ENCODE data around the gene SLAMF7. TPM values are rescaled to one million over a fixed set of nuclear protein-coding genes. Genes with fewer than 3 reads are reported as not detected.
"Not testable (repeated sequence)": the region's sequence is repeated elsewhere in the genome, so short reads cannot be mapped to it uniquely, and the experiment has no call there.

Gene SLAMF7
- polyA plus RNA-seq, 3 donors from 2014 or later = 316 to 379 (median 359) TPM

DNA sequence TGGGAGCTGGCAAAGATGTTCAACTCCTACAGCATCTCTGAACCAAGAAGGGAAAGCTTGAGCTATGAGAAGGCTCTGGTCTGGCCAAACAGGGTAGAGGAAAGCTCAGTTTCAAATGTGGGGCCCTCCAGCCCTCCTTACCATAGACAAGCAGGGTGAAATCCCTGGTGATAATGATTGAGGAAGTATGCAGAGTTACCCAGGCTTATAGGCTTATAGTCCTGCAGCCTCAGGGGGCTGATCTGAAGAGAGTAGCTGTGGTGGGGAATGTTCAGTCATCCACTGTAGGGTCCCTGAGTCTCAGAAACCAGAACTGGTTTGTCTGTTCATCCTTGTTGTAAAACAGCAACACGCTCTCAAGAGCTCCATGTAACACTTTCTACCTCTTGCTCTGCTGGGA lies 37.1 kb downstream of the SLAMF7 start:
- no peaks in the 10 kb centered on the region for H3K36me3 Mint-ChIP-seq
- peaks cover 0 to 4% (median 2%) of the 10 kb centered on the region in 3 donors for H3K27me3 Mint-ChIP-seq (ENCODE audit: low read depth in 3 of 3)
- no peak overlapping the region for H3K4me3 Mint-ChIP-seq
- no peak for DNase-seq
- no peaks in the 10 kb centered on the region for H3K9me3 Mint-ChIP-seq
- H3K27ac Mint-ChIP-seq = no peak overlapping the region
- H3K4me1 Mint-ChIP-seq = peaks cover 0 to 2% of the 10 kb centered on the region in 2 donors

- peaks cover 0 to 2% of the 10 kb centered on the region in 2 donors for H3K4me1 Mint-ChIP-seq
- no peaks in the 10 kb centered on the region for H3K9me3 Mint-ChIP-seq
- DNase-seq = peak; percentile 33 to 55 (median 53)
- no peaks in the 10 kb centered on the region for H3K36me3 Mint-ChIP-seq
- H3K4me3 Mint-ChIP-seq = no peak overlapping the region
- H3K27me3 Mint-ChIP-seq (ENCODE audit: low read depth in 3 of 3) = peaks cover 0 to 4% (median 2%) of the 10 kb centered on the region in 3 donors
- no peak overlapping the region for H3K27ac Mint-ChIP-seq
Observed at GRCh38 chr1:160777486-160778089, 38.5 kb downstream of the SLAMF7 start.

DNA sequence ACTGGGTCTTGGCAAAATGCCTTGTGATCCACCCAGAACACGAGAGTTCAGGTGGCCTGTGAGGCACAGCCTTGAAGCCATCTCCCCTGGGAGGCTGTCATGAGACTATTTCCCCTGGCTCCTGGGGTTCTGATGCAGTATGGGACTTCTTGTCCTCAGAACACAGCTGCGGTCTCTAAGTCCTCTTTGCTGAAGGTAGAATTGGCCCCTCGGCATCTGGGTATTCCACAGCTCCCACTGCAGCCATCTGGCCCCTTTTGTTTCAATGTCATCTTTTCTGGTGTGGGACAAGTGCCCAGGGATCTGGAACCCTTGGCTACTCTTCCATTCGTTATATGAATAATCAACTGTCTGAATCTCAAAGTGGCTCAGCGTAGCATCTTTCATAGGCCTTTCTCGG lies 39.9 kb downstream of the SLAMF7 start:
- Mint-ChIP-seq H3K4me1 (peaks cover 0 to 2% of the 10 kb centered on the region in 2 donors), H3K27ac (no peak overlapping the region), H3K9me3 (no peaks in the 10 kb centered on the region)

DNA sequence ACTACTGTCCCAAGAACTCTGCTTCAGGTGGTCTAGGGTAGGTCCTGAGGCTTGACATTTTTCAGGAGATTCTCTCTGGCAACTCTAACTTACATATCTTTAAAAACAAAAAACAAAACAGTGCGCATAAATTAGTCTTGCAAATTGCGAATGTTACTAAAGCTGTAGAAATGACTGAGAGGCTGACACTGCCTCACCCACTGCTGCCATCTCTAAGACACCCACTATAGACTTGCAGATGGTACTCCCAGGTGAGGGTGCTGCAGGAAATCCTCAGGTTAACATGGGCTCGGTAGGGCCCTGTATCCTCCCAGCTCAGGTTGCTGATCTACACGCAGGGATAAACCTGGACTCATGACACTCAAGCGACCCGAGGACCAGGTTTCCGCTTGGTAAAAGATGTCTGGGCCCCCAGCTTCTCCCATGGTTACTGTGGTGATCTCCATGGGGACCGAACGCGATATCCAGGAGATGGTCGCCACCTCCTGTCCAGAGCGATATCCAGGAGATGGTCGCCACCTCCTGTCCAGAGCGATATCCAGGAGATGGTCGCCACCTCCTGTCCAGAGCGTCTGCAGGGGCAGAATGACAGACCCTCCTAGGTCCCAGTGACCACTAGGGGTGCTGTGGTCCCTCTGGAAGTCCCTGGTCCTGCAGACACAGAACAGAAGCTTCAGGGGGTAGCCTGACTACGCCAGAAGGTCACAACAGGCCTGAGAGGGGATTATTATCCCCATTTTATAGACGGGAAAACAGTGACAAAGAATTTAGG lies 40.8 kb downstream of the SLAMF7 start:
- Mint-ChIP-seq H3K9me3 (no peaks in the 10 kb centered on the region), H3K27ac (no peak overlapping the region), H3K4me3 (no peak overlapping the region), H3K36me3 (no peaks in the 10 kb centered on the region), H3K27me3 (ENCODE audit: low read depth in 3 of 3) (peaks cover 0 to 2% (median 2%) of the 10 kb centered on the region in 3 donors), H3K4me1 (peaks cover 0 to under 1% of the 10 kb centered on the region in 2 donors)
- peak; percentile 32 to 46 (median 40) for DNase-seq

More for the DNA sequence above, 39.9 kb downstream of the SLAMF7 start:
- Mint-ChIP-seq H3K4me3 (no peak overlapping the region), H3K36me3 (no peaks in the 10 kb centered on the region), H3K27me3 (ENCODE audit: low read depth in 3 of 3) (peaks cover 0 to 2% (median 2%) of the 10 kb centered on the region in 3 donors)
- DNase-seq = no peak

- no peak overlapping the region for H3K27ac Mint-ChIP-seq
- H3K9me3 Mint-ChIP-seq = no peaks in the 10 kb centered on the region
- no peaks in the 10 kb centered on the region for H3K36me3 Mint-ChIP-seq
- H3K4me3 Mint-ChIP-seq = no peak overlapping the region
- peaks cover 0 to 2% (median 2%) of the 10 kb centered on the region in 3 donors for H3K27me3 Mint-ChIP-seq (ENCODE audit: low read depth in 3 of 3)
- no peaks in the 10 kb centered on the region for H3K4me1 Mint-ChIP-seq
- DNase-seq = no peak
Observed at GRCh38 chr1:160780398-160780755, 41.3 kb downstream of the SLAMF7 start.

- H3K4me1 Mint-ChIP-seq = no peaks in the 10 kb centered on the region
- peaks cover 0 to 2% (median 0%) of the 10 kb centered on the region in 3 donors for H3K27me3 Mint-ChIP-seq (ENCODE audit: low read depth in 3 of 3)
- no peak for DNase-seq
- H3K4me3 Mint-ChIP-seq = no peak overlapping the region
- H3K9me3 Mint-ChIP-seq = no peaks in the 10 kb centered on the region
- no peak overlapping the region for H3K27ac Mint-ChIP-seq
- no peaks in the 10 kb centered on the region for H3K36me3 Mint-ChIP-seq
Observed at GRCh38 chr1:160781186-160781766, 42.2 kb downstream of the SLAMF7 start.

GRCh38 chr1:160781914-160782689 lies 43.1 kb downstream of the SLAMF7 start:
- Mint-ChIP-seq H3K36me3 (no peaks in the 10 kb centered on the region), H3K9me3 (no peaks in the 10 kb centered on the region), H3K4me3 (peak overlapping the region in 1 of 5 donors; percentile 20), H3K4me1 (no peaks in the 10 kb centered on the region), H3K27me3 (ENCODE audit: low read depth in 3 of 3) (peaks cover 0 to 2% (median 0%) of the 10 kb centered on the region in 3 donors), H3K27ac (peak overlapping the region in 5 of 6 donors; percentile 3 to 60 (median 16))
- no peak for DNase-seq

DNA sequence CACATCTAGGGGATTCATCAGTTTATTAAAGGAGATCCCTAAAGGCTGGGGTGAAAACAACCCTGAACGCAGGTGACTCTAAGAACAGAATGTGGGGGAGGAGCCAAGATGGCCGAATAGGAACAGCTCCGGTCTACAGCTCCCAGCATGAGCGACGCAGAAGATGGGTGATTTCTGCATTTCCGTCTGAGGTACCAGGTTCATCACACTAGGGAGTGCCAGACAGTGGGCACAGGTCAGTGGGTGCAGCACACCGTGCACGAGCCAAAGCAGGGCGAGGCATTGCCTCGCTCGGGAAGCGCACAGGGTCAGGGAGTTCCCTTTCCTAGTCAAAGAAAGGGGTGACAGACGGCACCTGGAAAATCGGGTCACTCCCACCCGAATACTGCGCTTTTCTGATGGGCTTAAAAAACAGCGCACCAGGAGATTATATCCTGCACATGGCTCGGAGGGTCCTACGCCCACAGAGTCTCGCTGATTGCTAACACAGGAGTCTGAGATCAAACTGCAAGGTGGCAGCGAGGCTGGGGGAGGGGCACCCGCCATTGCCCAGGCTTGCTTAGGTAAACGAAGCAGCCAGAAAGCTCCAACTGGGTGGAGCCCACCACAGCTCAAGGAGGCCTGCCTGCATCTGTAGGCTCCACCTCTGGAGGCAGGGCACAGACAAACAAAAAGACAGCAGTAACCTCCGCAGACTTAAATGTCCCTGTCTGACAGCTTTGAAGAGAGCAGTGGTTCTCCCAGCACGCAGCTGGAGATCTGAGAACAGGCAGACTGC lies 44.1 kb downstream of the SLAMF7 start:
- not testable (repeated sequence) for DNase-seq; H3K36me3 Mint-ChIP-seq; H3K27ac Mint-ChIP-seq; H3K9me3 Mint-ChIP-seq; H3K4me3 Mint-ChIP-seq; H3K27me3 Mint-ChIP-seq (ENCODE audit: low read depth in 3 of 3); H3K4me1 Mint-ChIP-seq

DNA sequence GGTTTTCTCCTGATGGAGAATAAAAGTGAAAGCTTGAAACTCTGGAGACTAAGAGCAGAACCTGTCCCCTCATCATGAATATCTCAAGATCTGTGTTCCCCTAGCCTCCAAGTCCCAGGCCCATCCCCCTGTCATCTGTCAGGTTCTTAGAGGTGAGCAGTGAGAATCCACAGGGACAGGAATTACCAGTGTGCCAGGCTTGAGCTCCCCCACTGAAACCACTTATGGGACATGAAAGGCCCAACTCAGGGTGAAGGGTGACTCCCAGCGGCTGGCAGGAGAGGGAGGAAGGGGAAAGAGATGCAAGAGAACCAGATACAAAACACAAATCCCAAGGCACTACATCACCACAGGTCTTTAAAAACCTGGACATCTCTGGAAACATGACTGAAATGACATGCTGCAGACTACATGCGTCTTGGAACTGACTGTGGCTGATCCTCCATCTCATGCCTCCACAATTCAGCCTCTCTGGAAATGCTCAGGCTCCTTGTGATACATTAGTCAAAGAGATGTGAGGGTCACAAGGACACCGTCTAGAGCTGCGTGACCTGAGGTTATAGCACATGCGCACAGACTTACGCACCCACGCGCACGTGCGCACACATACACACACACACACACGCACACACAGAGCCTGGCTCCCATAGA lies 50.1 kb downstream of the SLAMF7 start:
- Mint-ChIP-seq H3K27me3 (ENCODE audit: low read depth in 3 of 3) (peaks cover 0 to 1% (median 0%) of the 10 kb centered on the region in 3 donors), H3K36me3 (no peaks in the 10 kb centered on the region), H3K4me3 (no peak overlapping the region), H3K9me3 (no peaks in the 10 kb centered on the region), H3K27ac (no peak overlapping the region), H3K4me1 (peaks cover 0 to 2% of the 10 kb centered on the region in 2 donors)
- DNase-seq = no peak

- no peak overlapping the region for H3K4me3 Mint-ChIP-seq
- H3K9me3 Mint-ChIP-seq = no peaks in the 10 kb centered on the region
- peaks cover 0 to 2% (median 0%) of the 10 kb centered on the region in 3 donors for H3K27me3 Mint-ChIP-seq (ENCODE audit: low read depth in 3 of 3)
- peaks cover 3 to 4% of the 10 kb centered on the region in 2 donors for H3K4me1 Mint-ChIP-seq
- no peak overlapping the region for H3K27ac Mint-ChIP-seq
- no peak for DNase-seq
- no peaks in the 10 kb centered on the region for H3K36me3 Mint-ChIP-seq
Observed at GRCh38 chr1:160789702-160790611, 50.9 kb downstream of the SLAMF7 start.

DNA sequence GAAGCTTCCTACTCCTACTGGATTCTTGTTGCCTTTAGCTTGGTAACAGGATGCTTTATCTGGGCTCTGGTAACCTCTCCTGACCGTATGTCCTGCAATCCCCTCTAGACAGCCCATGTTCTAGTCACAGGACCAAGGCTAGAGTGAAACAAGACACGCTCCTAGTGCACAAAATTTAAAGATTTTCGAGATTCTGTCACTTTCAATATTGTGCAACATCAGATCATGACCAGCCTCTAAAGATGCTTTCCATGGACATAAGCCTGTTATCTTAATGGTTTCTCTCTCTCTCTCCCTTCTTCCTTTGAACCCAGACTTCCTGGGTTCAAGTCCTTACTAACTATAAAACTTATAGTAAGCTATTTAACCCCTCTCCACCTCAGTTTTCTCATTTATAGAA lies 55.3 kb downstream of the SLAMF7 start:
- DNase-seq = no peak
- peaks cover 44 to 48% of the 10 kb centered on the region in 2 donors for H3K4me1 Mint-ChIP-seq
- no peaks in the 10 kb centered on the region for H3K36me3 Mint-ChIP-seq
- H3K4me3 Mint-ChIP-seq = no peak overlapping the region
- no peaks in the 10 kb centered on the region for H3K9me3 Mint-ChIP-seq
- peak overlapping the region in 5 of 6 donors; percentile 14 to 87 (median 68) for H3K27ac Mint-ChIP-seq
- peaks cover 0 to 9% (median 5%) of the 10 kb centered on the region in 3 donors for H3K27me3 Mint-ChIP-seq (ENCODE audit: low read depth in 3 of 3)

DNA sequence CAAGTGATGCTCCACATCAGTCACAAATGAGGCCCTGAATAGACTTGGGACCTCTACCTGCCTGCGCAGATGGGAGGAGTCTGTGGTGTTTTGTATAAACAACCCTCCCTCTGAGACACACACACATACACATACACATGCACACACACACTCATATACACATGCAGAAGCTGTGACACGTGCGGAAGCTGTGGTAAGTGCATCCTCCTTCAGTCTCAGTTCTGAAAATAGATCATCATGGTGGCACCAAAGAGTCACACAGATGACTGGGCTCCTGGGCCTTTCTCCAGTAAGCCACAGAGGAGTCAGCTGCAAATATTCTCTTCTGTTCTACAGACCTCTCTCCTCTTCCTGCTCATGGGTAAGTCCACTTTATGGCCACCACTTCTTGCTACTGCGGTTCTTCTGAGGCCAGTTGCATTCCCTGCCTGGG lies 56.9 kb downstream of the SLAMF7 start, which contains the start of gene LY9:
Gene LY9 (plus strand): TSS at position 224 of the 433 bp plus-strand sequence. CDS start 14 bp downstream, at position 238.
- H3K4me3 Mint-ChIP-seq = peak within 1 kb of the TSS; percentile 85 to 96 (median 90)

More for the DNA sequence above, 56.9 kb downstream of the SLAMF7 start, which contains the start of gene LY9:
- DNase-seq = peak; percentile 80 to 88 (median 84)
- Mint-ChIP-seq H3K36me3 (peaks cover 0 to 4% (median 4%) of the 10 kb centered on the region in 3 donors), H3K9me3 (no peaks in the 10 kb centered on the region), H3K4me1 (peaks cover 59 to 64% of the 10 kb centered on the region in 2 donors), H3K27me3 (ENCODE audit: low read depth in 3 of 3) (peaks cover 0 to 9% (median 5%) of the 10 kb centered on the region in 3 donors), H3K27ac (peak within 1 kb of the TSS; percentile 84 to 97 (median 94))

Data from immature natural killer cell (primary cell).